Endodermal cell (in vitro differentiated cells): Measurements from ENCODE around the gene FAM174B. TPM values are rescaled to one million over a fixed set of nuclear protein-coding genes. Genes with fewer than 3 reads are reported as not detected.

Source experiments
- DNase-seq: peaks from one replicate; pipeline ENCODE4 v3.0.0-alpha.2; 2017
- H3K27ac ChIP-seq: 2 replicates; pipeline ENCODE4 v1.5.1; 2013; ENCODE audit warnings: mild to moderate bottlenecking, low read depth, low read length, moderate library complexity
- H3K27me3 ChIP-seq: 2 replicates; pipeline ENCODE4 v1.6.1; 2013; ENCODE audit warnings: mild to moderate bottlenecking, low read length, moderate library complexity; ENCODE audit not compliant: insufficient read depth, control insufficient read depth, poor library complexity, severe bottlenecking
- H3K36me3 ChIP-seq: 2 replicates; pipeline ENCODE4 v1.7.0; 2013; ENCODE audit warnings: mild to moderate bottlenecking, low read length, moderate library complexity; ENCODE audit not compliant: control insufficient read depth, insufficient read depth
- H3K4me1 ChIP-seq: one replicate; pipeline ENCODE4 v1.7.0; 2013; ENCODE audit warnings: low read length; ENCODE audit not compliant: control insufficient read depth, insufficient read depth
- H3K4me3 ChIP-seq: 2 replicates; pipeline ENCODE4 v1.5.1; 2013; ENCODE audit warnings: mild to moderate bottlenecking, low read length, moderate library complexity
- H3K9ac ChIP-seq: 2 replicates; pipeline ENCODE4 v1.6.1; 2013; ENCODE audit warnings: mild to moderate bottlenecking, low read length, moderate library complexity; ENCODE audit not compliant: poor library complexity, severe bottlenecking; ENCODE audit errors: extremely low read depth
- H3K9me3 ChIP-seq: 2 replicates; pipeline ENCODE4 v1.6.1; 2013; ENCODE audit warnings: mild to moderate bottlenecking, low read length, moderate library complexity; ENCODE audit not compliant: control insufficient read depth
- H3K27ac Mint-ChIP-seq: 2 replicates; pipeline ENCODE4 v1.8.0; 2020; ENCODE audit warnings: mixed read lengths
- H3K27me3 Mint-ChIP-seq: 2 replicates; pipeline ENCODE4 v1.8.0; 2021; ENCODE audit warnings: mild to moderate bottlenecking, mixed read lengths; ENCODE audit not compliant: insufficient read depth
- H3K36me3 Mint-ChIP-seq: 2 replicates; pipeline ENCODE4 v1.8.0; 2020; ENCODE audit warnings: low read depth, mixed read lengths
- H3K4me1 Mint-ChIP-seq: 2 replicates; pipeline ENCODE4 v1.8.0; 2020; ENCODE audit warnings: mixed read lengths
- H3K4me3 Mint-ChIP-seq: 2 replicates; pipeline ENCODE4 v1.8.0; 2020; ENCODE audit warnings: mild to moderate bottlenecking, moderate library complexity, mixed read lengths
- H3K9me3 Mint-ChIP-seq: 2 replicates; pipeline ENCODE4 v1.8.0; 2020; ENCODE audit warnings: mild to moderate bottlenecking, mixed read lengths
- CTCF ChIP-seq: fragments of 200-600 bp; sonication (generic); conservative IDR thresholded peaks from 2 replicates; pipeline ENCODE4 v1.5.0; 2021; ENCODE audit warnings: antibody characterized with exemption, mild to moderate bottlenecking
- WGBS, 2 experiments: methylation state at CpG; one replicate each; pipeline versions ENCODE4 v1.1.5 to v1.1.7; 2013; ENCODE audit warnings: missing lambda C conversion rate in 2 of 2, mixed read lengths in 1 of 2; ENCODE audit not compliant: insufficient coverage in 1 of 2, insufficient read length in 1 of 2; 5-methylcytosine and 5-hydroxymethylcytosine counted together
- total RNA-seq, 2 donors: library from RNA; stranded (reverse); fragmentation: NEBNext Ultra II Directional in 1 of 2; extraction: Animal tissue kit (Norgen Biotek cat#: 25700) in 1 of 2; gene quantifications; 2 replicates in 1 of 2; 3 replicates in 1 of 2; pipeline ENCODE4 v1.2.1, GENCODE V29; 2021

The FAM174B gene
- total RNA-seq, 2 donors from 2014 or later, result 66.0 to 105 TPM

DNA sequence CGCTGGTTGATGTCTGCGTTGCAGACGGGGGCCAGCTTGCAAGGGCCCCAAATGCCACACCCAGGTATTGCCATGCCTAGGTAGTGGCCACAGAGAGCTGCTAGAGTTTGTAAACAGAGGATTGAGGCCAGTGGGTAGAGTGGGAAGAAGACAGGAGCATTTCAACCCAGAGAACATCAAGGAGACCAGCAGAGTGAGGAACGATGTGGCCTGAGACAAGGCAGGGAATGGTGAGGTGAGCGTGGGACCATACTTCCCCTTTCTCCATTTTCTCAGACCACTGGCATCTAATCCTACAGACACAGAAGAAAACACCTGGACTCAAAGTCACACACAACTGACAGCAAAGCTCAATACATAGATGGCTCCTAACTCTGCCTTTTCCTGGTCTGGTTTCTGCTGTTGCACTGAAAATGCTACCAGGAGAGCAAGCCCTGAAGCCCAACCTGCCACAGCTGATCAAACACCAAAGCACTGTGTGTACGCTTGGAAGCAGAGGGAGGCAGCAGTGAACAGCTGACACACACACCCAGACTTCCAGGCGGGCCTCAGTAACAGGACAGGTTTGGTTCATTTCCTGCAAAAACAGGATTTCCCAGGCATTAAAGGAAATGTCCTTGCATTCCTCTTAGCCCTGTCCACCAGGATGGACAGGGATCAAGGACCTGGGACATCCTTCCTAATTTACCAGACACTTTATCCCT is 1.6 kb downstream of the FAM174B start:
- peak; percentile 79 for DNase-seq
- H3K27ac Mint-ChIP-seq, result peak overlapping the region; percentile 76

DNA sequence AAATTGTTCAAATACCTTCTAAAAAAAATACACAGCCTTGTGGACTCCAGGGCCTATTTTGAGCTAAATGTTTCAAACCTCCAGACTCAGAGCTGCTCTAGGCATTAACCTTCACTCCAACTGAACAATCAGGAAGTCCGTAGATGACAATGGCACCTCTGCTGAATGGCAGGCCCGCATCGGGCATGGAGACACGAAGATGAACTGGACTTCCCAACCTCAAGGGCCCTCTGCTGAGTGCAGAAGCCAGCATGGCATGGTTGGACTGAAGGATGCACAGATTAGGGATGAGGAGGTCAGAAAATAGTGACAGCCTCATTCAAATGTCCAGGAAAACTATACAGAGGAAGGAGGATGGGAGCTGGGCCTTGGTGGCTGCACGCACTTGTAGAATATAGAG is 2.2 kb downstream of the FAM174B start:
- H3K27ac ChIP-seq, result no peak overlapping the region
- no peak for TF ChIP-seq CTCF
- WGBS, 2 experiments, result 96 to 97% methylated on average over 5 of the region's 5 CpGs
- H3K4me1 ChIP-seq, result peaks cover 21% of the 10 kb centered on the region
- peak overlapping the region; percentile 50 for H3K27ac Mint-ChIP-seq
- no peaks in the 10 kb centered on the region for H3K27me3 ChIP-seq
- peak overlapping the region; percentile 79 for H3K4me3 Mint-ChIP-seq
- H3K4me1 Mint-ChIP-seq, result peaks cover 54% of the 10 kb centered on the region
- H3K4me3 ChIP-seq, result peak overlapping the region; percentile 79
- peaks cover 36% of the 10 kb centered on the region for H3K36me3 Mint-ChIP-seq
- H3K36me3 ChIP-seq, result peaks cover 29% of the 10 kb centered on the region
- H3K9me3 Mint-ChIP-seq, result no peaks in the 10 kb centered on the region
- H3K27me3 Mint-ChIP-seq, result no peaks in the 10 kb centered on the region
- DNase-seq, result peak; percentile 48
- H3K9me3 ChIP-seq, result peaks cover 19% of the 10 kb centered on the region
- no peak overlapping the region for H3K9ac ChIP-seq

More for the DNA sequence above, 1.6 kb downstream of the FAM174B start:
- H3K9me3 ChIP-seq, result peaks cover 19% of the 10 kb centered on the region
- H3K9me3 Mint-ChIP-seq, result no peaks in the 10 kb centered on the region
- TF ChIP-seq CTCF, result no peak
- peak overlapping the region; percentile 7 for H3K9ac ChIP-seq
- H3K36me3 ChIP-seq, result peaks cover 29% of the 10 kb centered on the region
- peaks cover 49% of the 10 kb centered on the region for H3K4me1 Mint-ChIP-seq
- 80 to 88% methylated on average over 7 of the region's 7 CpGs for WGBS, 2 experiments
- H3K4me3 Mint-ChIP-seq, result peak overlapping the region; percentile 79
- peak overlapping the region; percentile 79 for H3K4me3 ChIP-seq
- H3K4me1 ChIP-seq, result peaks cover 21% of the 10 kb centered on the region
- no peaks in the 10 kb centered on the region for H3K27me3 Mint-ChIP-seq
- no peak overlapping the region for H3K27ac ChIP-seq
- H3K27me3 ChIP-seq, result no peaks in the 10 kb centered on the region
- peaks cover 36% of the 10 kb centered on the region for H3K36me3 Mint-ChIP-seq

- H3K4me1 Mint-ChIP-seq, result peaks cover 58% of the 10 kb centered on the region
- Histone ChIP-seq H3K4me1 (peaks cover 25% of the 10 kb centered on the region), H3K27ac (no peak overlapping the region), H3K4me3 (peak overlapping the region; percentile 79), H3K9me3 (peaks cover 19% of the 10 kb centered on the region), H3K9ac (no peak overlapping the region), H3K36me3 (peaks cover 29% of the 10 kb centered on the region), H3K27me3 (no peaks in the 10 kb centered on the region)
- H3K4me3 Mint-ChIP-seq, result peak overlapping the region; percentile 79
- no peaks in the 10 kb centered on the region for H3K27me3 Mint-ChIP-seq
- no peak for DNase-seq
- H3K36me3 Mint-ChIP-seq, result peaks cover 36% of the 10 kb centered on the region
- 90 to 92% methylated on average over 8 to 9 of the region's 9 CpGs for WGBS, 2 experiments
- no peaks in the 10 kb centered on the region for H3K9me3 Mint-ChIP-seq
- peak overlapping the region; percentile 14 for H3K27ac Mint-ChIP-seq
- no peak for TF ChIP-seq CTCF
Observed at GRCh38 chr15:92652576-92652966, 3.0 kb downstream of the FAM174B start.
